Measurements from ENCODE around the gene PSMD3. TPM values are rescaled to one million over a fixed set of nuclear protein-coding genes. Genes with fewer than 3 reads are reported as not detected.
"Not testable (repeated sequence)": the region's sequence is repeated elsewhere in the genome, so short reads cannot be mapped to it uniquely, and the experiment has no call there.

Gene PSMD3
- polyA plus RNA-seq (ENCODE audit: insufficient read length in 3 of 3), result 100 to 1,000 TPM; 109 to 129 (median 110) TPM
- long read RNA-seq, donor 1, transcript PSMD3-201 (12 exons, 2,158 nt), result major isoform, 15 of 44 reads
- long read RNA-seq, donor 1, partial matches to known transcripts, result 29 of 44 reads
- long read RNA-seq, donor 1, other reads (novel, unspliced or antisense), result 0 of 44 reads
- long read RNA-seq, donor 2, transcript PSMD3-201 (12 exons, 2,158 nt), result major isoform, 11 of 29 reads
- long read RNA-seq, donor 2, partial matches to known transcripts, result 17 of 29 reads
- long read RNA-seq, donor 2, other reads (novel, unspliced or antisense), result 0 of 29 reads
- long read RNA-seq, donor 3, transcript PSMD3-201 (12 exons, 2,158 nt), result major isoform, 33 of 72 reads
- long read RNA-seq, donor 3, partial matches to known transcripts, result 38 of 72 reads
- long read RNA-seq, donor 3, other reads (novel, unspliced or antisense), result 0 of 72 reads
- long read RNA-seq, donor 4, transcript PSMD3-201 (12 exons, 2,158 nt), result major isoform, 29 of 88 reads
- long read RNA-seq, donor 4, partial matches to known transcripts, result 58 of 88 reads
- long read RNA-seq, donor 4, other reads (novel, unspliced or antisense), result 0 of 88 reads
- long read RNA-seq, donor 5, result 0 reads
- long read RNA-seq, donor 6, transcript PSMD3-201 (12 exons, 2,158 nt), result major isoform, 11 of 78 reads
- long read RNA-seq, donor 6, partial matches to known transcripts, result 65 of 78 reads
- long read RNA-seq, donor 6, other reads (novel, unspliced or antisense), result 0 of 78 reads
- long read RNA-seq, donor 7, transcript PSMD3-201 (12 exons, 2,158 nt), result major isoform, 27 of 46 reads
- long read RNA-seq, donor 7, partial matches to known transcripts, result 19 of 46 reads
- long read RNA-seq, donor 7, other reads (novel, unspliced or antisense), result 0 of 46 reads
- long read RNA-seq, donor 8, result 0 reads
- long read RNA-seq, donor 9, transcript PSMD3-201 (12 exons, 2,158 nt), result major isoform, 25 of 56 reads
- long read RNA-seq, donor 9, partial matches to known transcripts, result 31 of 56 reads
- long read RNA-seq, donor 9, other reads (novel, unspliced or antisense), result 0 of 56 reads
- long read RNA-seq, donor 10, transcript PSMD3-201 (12 exons, 2,158 nt), result major isoform, 21 of 34 reads
- long read RNA-seq, donor 10, partial matches to known transcripts, result 12 of 34 reads
- long read RNA-seq, donor 10, other reads (novel, unspliced or antisense), result 0 of 34 reads
- long read RNA-seq, donor 11, transcript PSMD3-201 (12 exons, 2,158 nt), result major isoform, 29 of 61 reads
- long read RNA-seq, donor 11, partial matches to known transcripts, result 32 of 61 reads
- long read RNA-seq, donor 11, other reads (novel, unspliced or antisense), result 0 of 61 reads
- long read RNA-seq, donor 12, transcript PSMD3-201 (12 exons, 2,158 nt), result major isoform, 15 of 15 reads
- long read RNA-seq, donor 12, partial matches to known transcripts, result 0 of 15 reads
- long read RNA-seq, donor 12, other reads (novel, unspliced or antisense), result 0 of 15 reads
- long read RNA-seq, donor 13, result 0 reads
- long read RNA-seq, donor 14, transcript PSMD3-201 (12 exons, 2,158 nt), result major isoform, 18 of 28 reads
- long read RNA-seq, donor 14, partial matches to known transcripts, result 10 of 28 reads
- long read RNA-seq, donor 14, other reads (novel, unspliced or antisense), result 0 of 28 reads
- long read RNA-seq, donor 15, transcript PSMD3-201 (12 exons, 2,158 nt), result major isoform, 14 of 34 reads
- long read RNA-seq, donor 15, partial matches to known transcripts, result 19 of 34 reads
- long read RNA-seq, donor 15, other reads (novel, unspliced or antisense), result 0 of 34 reads
- long read RNA-seq, donor 16, transcript PSMD3-201 (12 exons, 2,158 nt), result major isoform, 73 of 260 reads
- long read RNA-seq, donor 16, partial matches to known transcripts, result 177 of 260 reads
- long read RNA-seq, donor 16, other reads (novel, unspliced or antisense), result 6 of 260 reads

- peak; percentile 98 to 100 (median 100) for DNase-seq (ENCODE audit: extremely low read depth in 1 of 11, low read depth in 9 of 11, low spot score in 4 of 11)
Observed at GRCh38 chr17:39980351-39981206, at the start of gene PSMD3. Gene PSMD3, plus strand, starts transcription at chr17:39980807. Its CDS starts 164 bp downstream, at chr17:39980971.

GRCh38 chr17:39933912-39934311 lies 46.7 kb upstream of the PSMD3 start:
- DNase-seq (ENCODE audit: extremely low read depth in 1 of 11, low read depth in 9 of 11, low spot score in 4 of 11), result no peak

- no peak for DNase-seq (ENCODE audit: extremely low read depth in 1 of 11, low read depth in 9 of 11, low spot score in 4 of 11)
Observed at GRCh38 chr17:39934324-39934723, 46.3 kb upstream of the PSMD3 start.

- no peak for DNase-seq (ENCODE audit: extremely low read depth in 1 of 11, low read depth in 9 of 11, low spot score in 4 of 11)
Observed at GRCh38 chr17:39935909-39936308, 44.7 kb upstream of the PSMD3 start.

- peak in 1 of 11 donors; percentile 71 for DNase-seq (ENCODE audit: extremely low read depth in 1 of 11, low read depth in 9 of 11, low spot score in 4 of 11)
Observed at GRCh38 chr17:39937447-39937846, 43.2 kb upstream of the PSMD3 start.

GRCh38 chr17:39938140-39938869 lies 42.3 kb upstream of the PSMD3 start:
- no peak for DNase-seq (ENCODE audit: extremely low read depth in 1 of 11, low read depth in 9 of 11, low spot score in 4 of 11)

GRCh38 chr17:39939106-39939505 lies 41.5 kb upstream of the PSMD3 start:
- DNase-seq (ENCODE audit: extremely low read depth in 1 of 11, low read depth in 9 of 11, low spot score in 4 of 11), result no peak

GRCh38 chr17:39939588-39940419 lies 40.8 kb upstream of the PSMD3 start:
- peak in 4 of 11 donors; percentile 71 to 79 (median 74) for DNase-seq (ENCODE audit: extremely low read depth in 1 of 11, low read depth in 9 of 11, low spot score in 4 of 11)

GRCh38 chr17:39943702-39944392 lies 36.8 kb upstream of the PSMD3 start:
- DNase-seq (ENCODE audit: extremely low read depth in 1 of 11, low read depth in 9 of 11, low spot score in 4 of 11), result no peak

- DNase-seq (ENCODE audit: extremely low read depth in 1 of 11, low read depth in 9 of 11, low spot score in 4 of 11), result no peak
Observed at GRCh38 chr17:39944393-39944711, 36.3 kb upstream of the PSMD3 start.

- DNase-seq (ENCODE audit: extremely low read depth in 1 of 11, low read depth in 9 of 11, low spot score in 4 of 11), result no peak
Observed at GRCh38 chr17:39946551-39947330, 33.9 kb upstream of the PSMD3 start.

- not testable (repeated sequence) for DNase-seq (ENCODE audit: extremely low read depth in 1 of 11, low read depth in 9 of 11, low spot score in 4 of 11)
Observed at GRCh38 chr17:39948489-39948828, 32.1 kb upstream of the PSMD3 start.

GRCh38 chr17:39949028-39949427 lies 31.6 kb upstream of the PSMD3 start:
- DNase-seq (ENCODE audit: extremely low read depth in 1 of 11, low read depth in 9 of 11, low spot score in 4 of 11), result no peak

- no peak for DNase-seq (ENCODE audit: extremely low read depth in 1 of 11, low read depth in 9 of 11, low spot score in 4 of 11)
Observed at GRCh38 chr17:39950871-39951348, 29.7 kb upstream of the PSMD3 start.
